GM12878 (cell line): ENCODE data around the gene DNAAF5. TPM values are rescaled to one million over a fixed set of nuclear protein-coding genes. Genes with fewer than 3 reads are reported as not detected.

Source experiments
- ATAC-seq: fragments of 200-7000 bp; cut with Tn5 transposase; 3 replicates; pipeline ENCODE4 v1.9.1; 2020; ENCODE audit warnings: mild to moderate bottlenecking, moderate library complexity
- BruUV-seq: library from RNA; stranded (reverse); fragments of 400-500 nt; replicated peaks from 2 replicates; lab custom pipeline; 2021; lab: Mats Ljungman, UMichigan
- CTCF ChIA-PET: fragments of 300-600 bp; sonication (Branson Sonifier 250); formaldehyde crosslinking; extraction: SDS; loops from one replicate; lab custom pipeline; 2021; ENCODE audit warnings: inconsistent platforms; lab: Yijun Ruan, JAX
- POLR2A ChIA-PET: fragments of 350-600 bp; formaldehyde crosslinking; extraction: SDS; loops from one replicate; lab custom pipeline; 2021; ENCODE audit warnings: inconsistent platforms; lab: Charles Lee
- RAD21 ChIA-PET: fragments of 300-600 bp; sonication (Branson Sonifier 250); formaldehyde crosslinking; loops from one replicate; lab custom pipeline; 2023; ENCODE audit warnings: antibody characterized with exemption; ENCODE audit not compliant: unreplicated experiment; lab: Charles Lee
- SMC1A ChIA-PET: fragments of 300-600 bp; sonication (Branson Sonifier 250); formaldehyde crosslinking; loops from one replicate; lab custom pipeline; 2023; ENCODE audit not compliant: unreplicated experiment, uncharacterized antibody; lab: Charles Lee
- DNase-seq: peaks from one replicate; pipeline ENCODE4 v3.0.0-alpha.2; 2011; ENCODE audit warnings: low read depth, low spot score
- FAIRE-seq: peaks from 3 replicates; lab custom pipeline; 2011; peaks lifted over from hg19 to GRCh38; lab: Jason Lieb, UNC
- H2AFZ ChIP-seq: 2 replicates; pipeline ENCODE4 v1.6.0; 2011; ENCODE audit warnings: low read depth, low read length, control low read depth; ENCODE audit not compliant: control insufficient read depth
- H3K27ac ChIP-seq: 2 replicates; pipeline ENCODE4 v1.5.1; 2011; ENCODE audit warnings: control low read depth; ENCODE audit not compliant: control insufficient read depth, insufficient read depth
- H3K27me3 ChIP-seq, 2 experiments: replicated peaks in 1 of 2; 2 replicates each; pipeline versions ENCODE4 v1.6.0 to v1.6.1; 2011; ENCODE audit warnings: low read length in 1 of 2; ENCODE audit not compliant: control insufficient read depth in 2 of 2, insufficient read depth in 2 of 2
- H3K36me3 ChIP-seq, 2 experiments: 2 replicates each; pipeline ENCODE4 v1.5.1; 2011; ENCODE audit warnings: low read length in 1 of 2; ENCODE audit not compliant: control insufficient read depth in 2 of 2, insufficient read depth in 2 of 2
- H3K4me1 ChIP-seq: 2 replicates; pipeline ENCODE4 v1.6.1; 2011; ENCODE audit warnings: mild to moderate bottlenecking, low read length, moderate library complexity, mixed read lengths; ENCODE audit not compliant: control insufficient read depth, insufficient read depth
- H3K4me2 ChIP-seq: 2 replicates; pipeline ENCODE4 v1.6.0; 2011; ENCODE audit warnings: control low read depth; ENCODE audit not compliant: control insufficient read depth, insufficient read depth
- H3K4me3 ChIP-seq: fragments of 200-600 bp; sonication (generic); 2 replicates; pipeline ENCODE4 v1.5.1; 2016
- H3K79me2 ChIP-seq: 2 replicates; pipeline ENCODE4 v1.6.0; 2011; ENCODE audit warnings: low read length; ENCODE audit not compliant: control insufficient read depth, insufficient read depth
- H3K9ac ChIP-seq: 2 replicates; pipeline ENCODE4 v1.8.0; 2011; ENCODE audit warnings: low read length, control low read depth, mixed read lengths; ENCODE audit not compliant: control insufficient read depth, insufficient read depth
- H3K9me3 ChIP-seq: replicated peaks from 3 replicates; pipeline ENCODE4 v1.5.1; 2011; ENCODE audit warnings: mild to moderate bottlenecking, low read length; ENCODE audit not compliant: control insufficient read depth, insufficient read depth
- H4K20me1 ChIP-seq: 2 replicates; pipeline ENCODE4 v1.6.0; 2011; ENCODE audit not compliant: control insufficient read depth, insufficient read depth
- FOXK2 ChIP-seq: fragments of 450-650 bp; IDR thresholded peaks from 2 replicates; pipeline ENCODE4 v1.6.1; 2017; ENCODE audit warnings: mild to moderate bottlenecking, moderate library complexity
- IRF5 ChIP-seq: fragments of 450-650 bp; IDR thresholded peaks from 2 replicates; pipeline ENCODE4 v1.6.1; 2017; ENCODE audit warnings: borderline replicate concordance
- ZBTB33 ChIP-seq: fragments of 450-650 bp; IDR thresholded peaks from 2 replicates; pipeline ENCODE4 v1.6.1; 2017; ENCODE audit warnings: mild to moderate bottlenecking
- WGBS: methylation state at CpG from one replicate; pipeline ENCODE4 v1.1.6; 2016; ENCODE audit warnings: low lambda C conversion rate; ENCODE audit not compliant: insufficient replicate concordance, insufficient coverage; ENCODE audit errors: missing lambda C conversion rate; 5-methylcytosine and 5-hydroxymethylcytosine counted together
- in situ Hi-C: fragments of 300-500 bp; cut with MboI; formaldehyde crosslinking; loops from 9 replicates; pipeline ENCODE4 v1.14.3; 2018; ENCODE audit warnings: mixed read lengths
- intact Hi-C: fragments of 100-400 bp; cut with micrococcal nuclease; formaldehyde crosslinking; loops from one replicate; pipeline ENCODE4 v1.14.2; 2022; ENCODE audit not compliant: unreplicated experiment
- polyA plus RNA-seq, 11 experiments: library from polyadenylated mRNA; depleted of rRNA in 4 of 11; unstranded in 6 of 11; stranded (reverse) in 5 of 11; fragments of >200 nt; fragmentation: Nextera tagmentation in 4 of 11; fragmentation: Illumina TruSeq in 1 of 11; extraction: Ambion mirVana in 4 of 11; extraction: Trizol in 1 of 11; gene quantifications; 1 replicate in 1 of 11; 2 replicates in 10 of 11; pipeline versions ENCODE4 v1.2.1 to v1.2.3, GENCODE V29; 2011 to 2016; ENCODE audit warnings: inconsistent platforms in 2 of 11, missing spikeins in 2 of 11, low read depth in 1 of 11
- total RNA-seq, 4 experiments: library from RNA; depleted of rRNA in 3 of 4; stranded (reverse); fragments of >200 nt in 3 of 4; fragmentation: Illumina TruSeq in 1 of 4; extraction: Trizol in 1 of 4; gene quantifications; 2 replicates each; pipeline versions ENCODE4 v1.2.1 to v1.2.3, GENCODE V29; 2013 to 2021
- TF ChIP-seq, protein P1 (sequence below): IDR thresholded peaks from 2 replicates; pipeline ENCODE4 v1.6.1; 2012; ENCODE audit warnings: improper control_type of control experiment, low read depth, low read length; ENCODE audit not compliant: insufficient replicate concordance

The DNAAF5 gene
- total and polyA plus RNA-seq, 10 of the 15 experiments (the other 5 are each of a cell fraction or from before 2014, with no cell fraction given), result 1.8 to 38.3 (median 9.2) TPM

DNA sequence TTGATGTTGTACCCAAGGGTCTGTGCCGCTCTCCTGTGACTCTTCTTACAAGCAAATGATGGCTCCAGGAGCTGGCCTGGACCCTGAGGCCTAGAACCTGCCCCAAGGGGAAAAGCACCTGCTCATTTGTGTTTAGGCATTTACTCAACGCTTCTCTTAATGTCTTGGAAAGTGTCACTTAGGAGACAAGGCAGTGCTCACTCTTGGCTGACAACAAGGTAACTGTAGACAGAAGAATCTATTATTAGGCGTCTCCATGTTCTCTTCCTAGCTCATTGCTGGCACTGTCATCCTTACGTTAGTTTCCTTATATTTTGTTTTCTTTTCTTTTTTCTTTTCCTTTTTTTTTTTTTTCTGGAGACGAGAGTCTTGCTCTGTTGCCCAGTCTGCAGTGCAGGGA is 67.7 kb downstream of the DNAAF5 start:
- ChIA-PET POLR2A (interaction anchor here (0.7 kb wide), 2 partner anchors 21 to 226 kb away, joined by 3 to 4 read pairs; no protein-coding TSS in a partner anchor), RAD21 (no interaction called here), CTCF (no interaction called here), SMC1A (no interaction called here)
- TF ChIP-seq FOXK2, result no peak
- no peak for TF ChIP-seq ZBTB33
- TF ChIP-seq IRF5, result no peak
- TF ChIP-seq, protein P1, sequence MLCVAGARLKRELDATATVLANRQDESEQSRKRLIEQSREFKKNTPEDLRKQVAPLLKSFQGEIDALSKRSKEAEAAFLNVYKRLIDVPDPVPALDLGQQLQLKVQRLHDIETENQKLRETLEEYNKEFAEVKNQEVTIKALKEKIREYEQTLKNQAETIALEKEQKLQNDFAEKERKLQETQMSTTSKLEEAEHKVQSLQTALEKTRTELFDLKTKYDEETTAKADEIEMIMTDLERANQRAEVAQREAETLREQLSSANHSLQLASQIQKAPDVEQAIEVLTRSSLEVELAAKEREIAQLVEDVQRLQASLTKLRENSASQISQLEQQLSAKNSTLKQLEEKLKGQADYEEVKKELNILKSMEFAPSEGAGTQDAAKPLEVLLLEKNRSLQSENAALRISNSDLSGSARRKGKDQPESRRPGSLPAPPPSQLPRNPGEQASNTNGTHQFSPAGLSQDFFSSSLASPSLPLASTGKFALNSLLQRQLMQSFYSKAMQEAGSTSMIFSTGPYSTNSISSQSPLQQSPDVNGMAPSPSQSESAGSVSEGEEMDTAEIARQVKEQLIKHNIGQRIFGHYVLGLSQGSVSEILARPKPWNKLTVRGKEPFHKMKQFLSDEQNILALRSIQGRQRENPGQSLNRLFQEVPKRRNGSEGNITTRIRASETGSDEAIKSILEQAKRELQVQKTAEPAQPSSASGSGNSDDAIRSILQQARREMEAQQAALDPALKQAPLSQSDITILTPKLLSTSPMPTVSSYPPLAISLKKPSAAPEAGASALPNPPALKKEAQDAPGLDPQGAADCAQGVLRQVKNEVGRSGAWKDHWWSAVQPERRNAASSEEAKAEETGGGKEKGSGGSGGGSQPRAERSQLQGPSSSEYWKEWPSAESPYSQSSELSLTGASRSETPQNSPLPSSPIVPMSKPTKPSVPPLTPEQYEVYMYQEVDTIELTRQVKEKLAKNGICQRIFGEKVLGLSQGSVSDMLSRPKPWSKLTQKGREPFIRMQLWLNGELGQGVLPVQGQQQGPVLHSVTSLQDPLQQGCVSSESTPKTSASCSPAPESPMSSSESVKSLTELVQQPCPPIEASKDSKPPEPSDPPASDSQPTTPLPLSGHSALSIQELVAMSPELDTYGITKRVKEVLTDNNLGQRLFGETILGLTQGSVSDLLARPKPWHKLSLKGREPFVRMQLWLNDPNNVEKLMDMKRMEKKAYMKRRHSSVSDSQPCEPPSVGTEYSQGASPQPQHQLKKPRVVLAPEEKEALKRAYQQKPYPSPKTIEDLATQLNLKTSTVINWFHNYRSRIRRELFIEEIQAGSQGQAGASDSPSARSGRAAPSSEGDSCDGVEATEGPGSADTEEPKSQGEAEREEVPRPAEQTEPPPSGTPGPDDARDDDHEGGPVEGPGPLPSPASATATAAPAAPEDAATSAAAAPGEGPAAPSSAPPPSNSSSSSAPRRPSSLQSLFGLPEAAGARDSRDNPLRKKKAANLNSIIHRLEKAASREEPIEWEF, result no peak
- intact Hi-C loops, result no loop called here
- 99% methylated on average over 4 of the region's 5 CpGs for WGBS
- FAIRE-seq, result no peak
- no peak for DNase-seq
- no peak overlapping the region for H2AFZ ChIP-seq
- no peak overlapping the region for H3K9ac ChIP-seq
- H3K4me1 ChIP-seq, result no peaks in the 10 kb centered on the region
- in situ Hi-C loops, result no loop called here
- no peak for ATAC-seq
- H4K20me1 ChIP-seq, result no peaks in the 10 kb centered on the region
- H3K4me2 ChIP-seq, result no peak overlapping the region
- H3K36me3 ChIP-seq, result no peaks in the 10 kb centered on the region
- BruUV-seq, result no TSS peak
- H3K9me3 ChIP-seq, result no peaks in the 10 kb centered on the region; the same call in 2 of the 3 replicates
- H3K79me2 ChIP-seq, result no peaks in the 10 kb centered on the region
- H3K27ac ChIP-seq, result no peak overlapping the region
- H3K4me3 ChIP-seq, result no peak overlapping the region
- no peaks in the 10 kb centered on the region for H3K27me3 ChIP-seq
